Ishikawa (cell line): ENCODE measurements around the gene BSX.

ENCODE experiments used
- CEBPB ChIP-seq: IDR thresholded peaks from 2 replicates; pipeline ENCODE4 v1.6.1; 2012
- CREB1 ChIP-seq: IDR thresholded peaks from 2 replicates; pipeline ENCODE4 v1.6.1; 2012; ENCODE audit warnings: low read depth
- EGR1 ChIP-seq: IDR thresholded peaks from 2 replicates; pipeline ENCODE4 v1.6.1; 2012
- EP300 ChIP-seq: IDR thresholded peaks from 2 replicates; pipeline ENCODE4 v1.6.1; 2012; ENCODE audit warnings: borderline replicate concordance
- RAD21 ChIP-seq: IDR thresholded peaks from 2 replicates; pipeline ENCODE4 v1.6.1; 2012; ENCODE audit warnings: low read depth
- ZBTB7A ChIP-seq: IDR thresholded peaks from 2 replicates; pipeline ENCODE4 v1.6.1; 2012; ENCODE audit warnings: low read depth
- TF ChIP-seq, protein P1 (sequence below): IDR thresholded peaks from 2 replicates; pipeline ENCODE4 v1.6.1; 2012
- TF ChIP-seq, protein P2 (sequence below): IDR thresholded peaks from 2 replicates; pipeline ENCODE4 v1.6.1; 2012; ENCODE audit warnings: low read depth, mild to moderate bottlenecking

DNA sequence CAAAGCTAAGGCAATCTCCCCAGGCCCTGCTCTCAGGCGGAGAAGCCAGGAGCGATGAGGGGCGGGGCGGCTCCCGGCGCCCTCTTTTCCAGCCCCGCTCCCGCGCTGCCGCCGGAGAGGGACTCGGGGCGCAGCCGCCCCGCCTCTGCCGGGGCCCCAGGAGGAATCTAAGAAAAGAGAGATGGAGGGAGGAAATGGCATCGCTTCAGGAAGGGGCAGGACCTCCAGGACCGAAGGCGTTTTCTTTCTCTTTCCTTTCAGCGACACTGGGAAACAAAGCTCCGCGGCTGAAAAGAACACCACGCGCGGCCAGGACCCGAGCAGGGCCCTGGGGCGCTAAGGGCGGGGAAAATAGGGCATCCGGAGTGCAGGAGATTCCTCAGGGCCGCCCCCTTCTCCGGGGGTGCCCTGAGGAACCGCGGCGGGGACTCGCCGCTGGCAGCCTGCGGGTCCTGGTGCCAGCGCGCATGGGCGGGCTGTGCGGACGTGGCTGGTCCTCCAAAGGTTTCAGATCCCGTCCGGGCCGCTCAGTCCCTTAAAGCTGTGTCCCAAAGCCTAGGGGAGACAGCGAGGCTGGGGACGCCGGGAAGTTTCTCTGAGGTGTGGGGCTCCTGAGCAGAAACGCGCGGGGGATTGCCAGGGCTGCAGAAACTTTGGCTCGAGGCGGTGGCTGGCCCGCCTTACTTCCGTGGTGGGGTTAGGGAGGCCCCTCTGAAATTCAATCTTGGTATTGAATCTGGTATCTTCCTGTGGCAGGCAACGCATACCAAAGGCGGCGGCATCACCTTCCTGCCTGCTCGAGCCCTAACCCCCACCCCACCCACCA is 2.8 kb upstream of the BSX start:
- no peak for TF ChIP-seq EGR1
- TF ChIP-seq, protein P1, sequence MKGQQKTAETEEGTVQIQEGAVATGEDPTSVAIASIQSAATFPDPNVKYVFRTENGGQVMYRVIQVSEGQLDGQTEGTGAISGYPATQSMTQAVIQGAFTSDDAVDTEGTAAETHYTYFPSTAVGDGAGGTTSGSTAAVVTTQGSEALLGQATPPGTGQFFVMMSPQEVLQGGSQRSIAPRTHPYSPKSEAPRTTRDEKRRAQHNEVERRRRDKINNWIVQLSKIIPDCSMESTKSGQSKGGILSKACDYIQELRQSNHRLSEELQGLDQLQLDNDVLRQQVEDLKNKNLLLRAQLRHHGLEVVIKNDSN, result no peak
- TF ChIP-seq CEBPB, result no peak
- TF ChIP-seq, protein P2, sequence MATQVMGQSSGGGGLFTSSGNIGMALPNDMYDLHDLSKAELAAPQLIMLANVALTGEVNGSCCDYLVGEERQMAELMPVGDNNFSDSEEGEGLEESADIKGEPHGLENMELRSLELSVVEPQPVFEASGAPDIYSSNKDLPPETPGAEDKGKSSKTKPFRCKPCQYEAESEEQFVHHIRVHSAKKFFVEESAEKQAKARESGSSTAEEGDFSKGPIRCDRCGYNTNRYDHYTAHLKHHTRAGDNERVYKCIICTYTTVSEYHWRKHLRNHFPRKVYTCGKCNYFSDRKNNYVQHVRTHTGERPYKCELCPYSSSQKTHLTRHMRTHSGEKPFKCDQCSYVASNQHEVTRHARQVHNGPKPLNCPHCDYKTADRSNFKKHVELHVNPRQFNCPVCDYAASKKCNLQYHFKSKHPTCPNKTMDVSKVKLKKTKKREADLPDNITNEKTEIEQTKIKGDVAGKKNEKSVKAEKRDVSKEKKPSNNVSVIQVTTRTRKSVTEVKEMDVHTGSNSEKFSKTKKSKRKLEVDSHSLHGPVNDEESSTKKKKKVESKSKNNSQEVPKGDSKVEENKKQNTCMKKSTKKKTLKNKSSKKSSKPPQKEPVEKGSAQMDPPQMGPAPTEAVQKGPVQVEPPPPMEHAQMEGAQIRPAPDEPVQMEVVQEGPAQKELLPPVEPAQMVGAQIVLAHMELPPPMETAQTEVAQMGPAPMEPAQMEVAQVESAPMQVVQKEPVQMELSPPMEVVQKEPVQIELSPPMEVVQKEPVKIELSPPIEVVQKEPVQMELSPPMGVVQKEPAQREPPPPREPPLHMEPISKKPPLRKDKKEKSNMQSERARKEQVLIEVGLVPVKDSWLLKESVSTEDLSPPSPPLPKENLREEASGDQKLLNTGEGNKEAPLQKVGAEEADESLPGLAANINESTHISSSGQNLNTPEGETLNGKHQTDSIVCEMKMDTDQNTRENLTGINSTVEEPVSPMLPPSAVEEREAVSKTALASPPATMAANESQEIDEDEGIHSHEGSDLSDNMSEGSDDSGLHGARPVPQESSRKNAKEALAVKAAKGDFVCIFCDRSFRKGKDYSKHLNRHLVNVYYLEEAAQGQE, result no peak
- TF ChIP-seq RAD21, result no peak
- no peak for TF ChIP-seq EP300
- TF ChIP-seq CREB1, result no peak
- no peak for TF ChIP-seq ZBTB7A
